KOPT-K1 (cell line): ENCODE measurements around the gene SLC43A3.
"Not testable (repeated sequence)": the region's sequence is repeated elsewhere in the genome, so short reads cannot be mapped to it uniquely, and the experiment has no call there.

Experiments used
- H3K27ac ChIP-seq: fragments of 200-600 bp; sonication (generic); 2 replicates; pipeline ENCODE4 v1.5.1; 2016; ENCODE audit warnings: antibody characterized with exemption, mild to moderate bottlenecking, low read depth, low read length; ENCODE audit not compliant: poor library complexity, severe bottlenecking
- H3K36me3 ChIP-seq: fragments of 200-600 bp; sonication (generic); 2 replicates; pipeline ENCODE4 v1.5.1; 2017; ENCODE audit warnings: antibody characterized with exemption, mild to moderate bottlenecking, low read length, moderate library complexity; ENCODE audit not compliant: insufficient read depth
- H3K9me3 ChIP-seq: fragments of 200-600 bp; sonication (generic); 2 replicates; pipeline ENCODE4 v1.5.1; 2017; ENCODE audit warnings: antibody characterized with exemption, low read length, mild to moderate bottlenecking; ENCODE audit not compliant: insufficient read depth, poor library complexity, severe bottlenecking

The SLC43A3 gene

DNA sequence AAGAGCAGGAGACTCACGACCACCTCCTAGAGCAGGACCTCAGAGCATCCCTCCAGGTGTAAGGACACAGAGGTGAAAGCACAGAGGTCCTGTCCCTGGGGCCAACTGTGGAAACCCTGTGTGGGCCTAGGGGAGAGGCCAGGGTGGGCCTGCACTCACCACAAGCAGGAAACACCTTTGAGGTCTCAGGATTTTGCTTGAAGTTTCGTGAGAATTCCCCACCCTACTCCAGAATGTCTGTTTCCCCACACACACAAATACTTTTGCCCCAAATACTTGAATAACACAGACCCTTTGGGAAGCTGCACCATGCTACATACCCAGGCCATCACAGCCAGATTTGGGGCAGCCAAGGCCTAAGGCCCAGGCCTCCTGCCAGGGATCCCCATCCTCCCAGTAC is 18.1 kb downstream of the SLC43A3 start:
- Histone ChIP-seq H3K36me3 (peaks cover 91% of the 10 kb centered on the region), H3K9me3 (no peaks in the 10 kb centered on the region), H3K27ac (no peak overlapping the region)

DNA sequence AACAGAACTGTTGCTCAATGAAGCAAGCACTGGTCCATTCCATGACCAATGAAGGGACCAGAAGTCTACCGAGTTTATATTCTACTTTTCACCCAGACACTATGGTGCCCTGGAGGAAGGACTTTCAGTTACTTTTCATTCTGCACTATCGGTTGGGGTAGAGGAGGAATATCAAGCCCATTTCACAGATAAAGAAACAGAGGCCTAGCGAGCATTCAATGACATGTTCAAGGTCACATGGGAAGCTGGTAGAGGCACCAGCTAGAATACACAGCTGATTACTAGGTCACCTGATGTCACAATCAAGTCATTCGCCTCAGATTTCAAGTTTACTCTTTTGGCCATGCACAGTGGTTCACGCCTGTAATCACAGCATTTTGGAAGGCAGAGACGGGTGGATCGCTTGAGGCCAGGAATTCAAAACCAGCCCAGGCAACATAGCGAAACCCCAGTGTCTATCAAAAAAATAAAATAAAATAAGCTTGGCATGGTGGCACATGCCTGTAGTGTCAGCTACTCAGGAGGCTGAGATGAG is 18.9 kb downstream of the SLC43A3 start:
- Histone ChIP-seq H3K36me3 (peaks cover 84% of the 10 kb centered on the region), H3K9me3 (no peaks in the 10 kb centered on the region), H3K27ac (no peak overlapping the region)

DNA sequence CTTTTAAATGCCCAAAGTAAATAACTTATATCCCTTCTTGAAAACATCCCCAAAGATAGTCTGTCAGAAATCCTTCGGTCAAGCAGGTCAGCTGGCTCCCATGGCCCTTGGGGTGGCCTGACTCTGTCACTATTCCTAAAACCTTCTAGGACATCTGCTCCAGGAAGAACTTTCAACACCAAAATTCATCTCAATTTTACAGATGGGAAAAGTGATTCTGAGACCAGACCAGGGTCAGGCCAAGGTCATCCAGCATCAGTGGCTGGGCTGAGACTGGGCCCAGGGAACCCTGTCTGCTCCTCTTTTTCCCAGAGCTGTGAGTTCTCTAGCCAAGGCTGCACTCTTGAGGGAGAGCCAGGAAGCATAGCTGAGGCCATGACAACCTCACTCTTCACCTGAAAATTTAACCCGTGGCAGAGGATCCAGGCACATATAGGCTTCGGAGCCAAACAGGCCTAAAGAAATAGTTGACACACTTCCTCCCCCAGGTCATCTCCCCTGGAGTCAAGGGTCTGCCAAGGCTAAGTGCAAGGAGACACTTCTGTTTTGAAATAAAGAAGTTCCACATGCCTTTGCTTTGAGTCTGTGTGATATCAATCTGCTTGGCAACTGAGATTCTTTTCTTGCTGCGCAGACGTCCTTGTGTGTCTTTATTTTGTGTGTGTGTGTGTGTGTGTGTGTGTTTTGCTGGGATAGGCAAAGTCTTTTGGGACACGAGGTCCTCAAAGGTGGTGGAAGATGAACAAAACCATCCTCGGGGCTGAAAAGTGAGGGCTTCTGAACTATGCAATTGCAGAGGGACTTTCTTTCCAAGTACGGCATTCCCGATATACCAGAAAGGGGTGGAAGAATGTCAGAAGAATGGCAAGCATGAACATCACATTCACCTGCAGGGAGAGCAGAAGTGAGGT is 19.7 kb downstream of the SLC43A3 start:
- H3K36me3 ChIP-seq, result peaks cover 76% of the 10 kb centered on the region
- no peaks in the 10 kb centered on the region for H3K9me3 ChIP-seq
- no peak overlapping the region for H3K27ac ChIP-seq

DNA sequence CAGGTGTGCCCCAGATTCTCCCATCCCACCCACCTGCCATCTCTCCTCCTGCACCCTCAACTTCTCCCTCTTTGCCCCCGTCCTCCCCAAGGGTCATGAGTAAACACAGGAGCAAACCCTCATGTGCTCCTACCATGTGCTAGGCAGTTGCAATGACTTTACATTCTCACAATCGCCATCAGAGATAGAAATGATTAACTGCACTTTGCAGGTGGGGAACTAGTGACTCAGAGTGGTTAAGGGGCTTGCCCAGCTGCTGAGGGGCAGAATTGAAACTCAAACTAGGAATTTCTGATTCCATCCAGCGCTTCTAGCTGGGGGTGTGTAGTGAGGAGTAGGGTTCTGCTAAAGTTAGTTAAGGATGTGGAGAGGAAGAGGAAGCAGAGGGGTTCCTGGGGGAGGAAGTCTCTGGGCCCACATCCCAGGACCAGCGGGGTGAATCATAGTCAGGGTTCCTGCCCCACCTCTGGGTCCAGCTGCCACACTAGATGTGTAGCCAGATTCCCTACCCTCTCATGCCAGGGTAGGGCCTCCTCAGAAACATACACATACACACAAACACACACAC is 20.5 kb downstream of the SLC43A3 start:
- Histone ChIP-seq H3K36me3 (peaks cover 68% of the 10 kb centered on the region), H3K9me3 (no peaks in the 10 kb centered on the region), H3K27ac (no peak overlapping the region)

DNA sequence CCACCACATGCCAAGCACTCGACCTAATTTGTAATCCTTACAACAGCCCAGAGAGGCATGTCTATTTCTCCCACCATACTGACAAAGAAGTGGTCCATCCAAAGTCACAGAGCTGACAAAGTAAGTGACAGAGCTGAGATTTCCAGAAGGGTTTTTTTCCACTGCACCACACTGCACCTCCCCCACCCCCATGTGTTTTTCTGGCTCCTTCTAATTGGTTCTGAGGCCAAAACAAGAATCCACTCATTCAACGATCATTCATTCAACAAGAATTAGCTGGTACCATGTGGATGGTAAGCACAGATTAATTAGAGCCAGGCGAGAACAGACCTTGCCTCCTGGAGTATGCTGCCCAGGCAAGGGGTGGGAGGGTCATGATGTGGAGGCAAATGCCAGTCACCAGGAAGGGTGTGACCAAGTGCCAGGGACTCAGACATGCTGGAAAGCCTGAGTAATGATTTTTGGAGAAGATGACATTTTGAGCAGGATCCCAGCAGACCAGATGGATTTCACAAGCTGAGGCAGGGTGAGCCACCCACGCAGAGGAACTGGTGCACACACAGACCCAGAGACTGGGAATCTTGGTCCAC is 21.6 kb downstream of the SLC43A3 start:
- Histone ChIP-seq H3K27ac (no peak overlapping the region), H3K9me3 (no peaks in the 10 kb centered on the region), H3K36me3 (peaks cover 57% of the 10 kb centered on the region)

DNA sequence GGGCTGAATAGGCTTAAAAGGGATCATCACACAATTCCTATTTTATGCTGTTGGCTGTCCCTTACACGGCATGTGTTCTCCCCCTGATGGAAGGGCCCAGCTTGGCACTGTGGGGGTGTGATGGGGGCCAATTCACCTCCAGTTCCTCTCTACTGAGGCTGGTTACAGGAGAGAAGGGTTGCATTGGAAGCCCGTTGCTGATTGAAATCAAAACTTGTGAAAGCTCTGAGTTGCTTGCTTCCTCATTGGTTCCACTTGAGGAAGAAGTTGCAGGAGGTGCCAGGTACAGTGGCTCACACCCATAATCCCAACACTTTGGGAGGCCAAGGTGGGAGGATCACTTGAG is 23.1 kb downstream of the SLC43A3 start:
- H3K9me3 ChIP-seq, result no peaks in the 10 kb centered on the region
- H3K36me3 ChIP-seq, result peaks cover 41% of the 10 kb centered on the region
- H3K27ac ChIP-seq, result no peak overlapping the region

DNA sequence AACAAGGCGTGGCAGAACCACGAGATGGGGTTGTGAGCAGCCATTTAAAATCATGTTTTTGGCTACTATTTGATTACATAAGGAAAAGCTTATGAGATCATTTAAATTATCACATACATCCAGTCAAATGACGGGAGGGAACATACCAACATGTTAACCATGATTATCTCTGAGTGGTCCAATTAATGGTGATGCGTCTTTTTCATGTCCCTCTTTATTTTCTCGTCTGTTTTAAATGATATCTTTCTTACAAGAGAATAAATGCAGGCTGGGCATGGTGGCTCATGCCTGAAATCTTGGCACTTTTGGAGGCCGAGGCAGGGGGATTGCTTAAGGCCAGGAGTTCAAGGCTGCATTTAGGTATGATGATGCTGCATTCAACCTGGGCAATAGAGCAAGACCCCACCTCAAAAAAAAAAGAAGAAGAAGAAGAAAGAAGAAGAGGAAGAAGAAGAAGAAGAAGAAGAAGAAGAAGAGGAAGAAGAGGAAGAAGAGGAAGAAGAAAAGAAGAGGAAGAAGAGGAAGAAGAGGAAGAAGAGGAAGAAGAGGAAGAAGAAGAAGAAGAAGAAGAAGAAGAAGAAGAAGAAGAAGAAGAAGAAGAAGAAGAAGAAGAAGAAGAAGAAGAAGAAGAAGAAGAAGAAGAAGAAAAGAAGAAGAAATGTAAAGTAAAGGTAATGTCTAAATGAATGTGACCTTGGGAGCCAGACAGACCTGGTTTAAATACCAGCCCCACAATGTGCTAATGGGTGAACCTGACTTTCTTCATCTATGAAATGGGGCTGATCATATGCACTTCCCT is 23.7 kb downstream of the SLC43A3 start:
- not testable (repeated sequence) for H3K27ac ChIP-seq, H3K9me3 ChIP-seq
- H3K36me3 ChIP-seq, result peaks cover 36% of the 10 kb centered on the region

DNA sequence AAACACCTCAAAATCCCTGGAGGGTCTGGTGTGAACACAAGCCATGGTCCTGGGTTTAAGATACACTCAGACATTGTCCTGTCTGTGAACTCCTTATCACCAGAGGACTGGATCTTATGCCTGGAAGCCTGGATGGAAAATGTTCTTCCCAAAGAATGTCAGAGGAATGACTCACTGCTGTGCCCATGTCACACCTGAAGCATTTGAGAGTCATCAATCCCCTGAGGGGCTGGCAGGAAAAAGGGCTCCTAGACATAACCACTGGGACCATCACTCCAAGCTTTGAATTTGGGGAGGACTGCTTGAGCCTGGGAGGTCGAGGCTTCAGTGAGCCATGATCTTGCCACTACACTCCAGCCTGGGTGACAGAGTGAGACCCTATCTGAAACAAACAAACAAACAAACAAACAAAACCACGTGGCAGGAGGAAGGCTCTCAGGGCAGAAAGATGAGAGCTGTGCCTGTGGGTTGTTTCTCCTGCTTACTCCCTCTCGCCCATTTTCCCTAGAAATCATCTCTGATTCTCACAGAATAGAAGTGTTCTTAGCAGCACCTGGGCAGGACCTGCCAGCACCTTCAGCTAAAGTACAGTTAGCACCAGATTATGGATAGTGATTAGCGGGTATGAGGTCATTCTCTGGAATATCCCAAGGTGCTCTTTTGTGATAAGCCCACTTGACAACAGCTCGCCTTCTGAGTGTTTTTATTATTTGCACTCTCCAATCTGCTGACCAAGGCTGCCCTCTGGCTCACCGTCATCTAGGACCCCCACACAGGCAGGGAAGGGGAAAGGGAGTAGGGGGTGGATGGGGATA is 24.5 kb downstream of the SLC43A3 start:
- peaks cover 28% of the 10 kb centered on the region for H3K36me3 ChIP-seq

DNA sequence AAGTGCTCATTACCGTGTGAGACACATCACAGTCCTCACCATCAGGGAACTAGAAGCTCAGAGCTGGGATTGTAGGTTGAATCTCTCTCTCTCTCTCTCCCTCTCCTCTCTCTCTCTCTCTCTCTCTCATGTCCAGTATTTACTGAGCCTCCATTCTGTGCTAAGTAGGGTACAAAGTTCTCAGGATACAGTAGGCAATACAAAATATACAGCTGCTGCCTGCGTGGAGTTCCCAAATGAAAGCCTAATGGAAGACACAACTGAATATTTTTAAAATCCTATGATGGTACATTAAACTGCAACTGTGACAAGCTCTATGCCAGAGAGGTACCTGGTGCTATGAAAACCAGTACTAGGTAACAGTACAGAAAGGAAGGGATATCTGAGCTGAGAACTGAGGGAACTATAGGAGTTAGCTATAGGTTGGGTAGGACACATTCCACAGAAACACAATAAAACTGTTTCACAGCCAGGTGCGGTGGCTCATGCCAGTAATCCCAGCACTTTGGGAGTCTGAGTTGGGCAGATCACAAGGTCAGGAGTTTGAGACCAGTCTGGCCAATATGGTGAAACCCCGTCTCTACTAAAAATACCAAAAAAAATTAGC is 26.8 kb downstream of the SLC43A3 start:
- Histone ChIP-seq H3K9me3 (no peaks in the 10 kb centered on the region), H3K36me3 (peaks cover 4% of the 10 kb centered on the region), H3K27ac (no peak overlapping the region)

More for the DNA sequence above, 24.5 kb downstream of the SLC43A3 start:
- H3K9me3 ChIP-seq, result no peaks in the 10 kb centered on the region
- H3K27ac ChIP-seq, result no peak overlapping the region

DNA sequence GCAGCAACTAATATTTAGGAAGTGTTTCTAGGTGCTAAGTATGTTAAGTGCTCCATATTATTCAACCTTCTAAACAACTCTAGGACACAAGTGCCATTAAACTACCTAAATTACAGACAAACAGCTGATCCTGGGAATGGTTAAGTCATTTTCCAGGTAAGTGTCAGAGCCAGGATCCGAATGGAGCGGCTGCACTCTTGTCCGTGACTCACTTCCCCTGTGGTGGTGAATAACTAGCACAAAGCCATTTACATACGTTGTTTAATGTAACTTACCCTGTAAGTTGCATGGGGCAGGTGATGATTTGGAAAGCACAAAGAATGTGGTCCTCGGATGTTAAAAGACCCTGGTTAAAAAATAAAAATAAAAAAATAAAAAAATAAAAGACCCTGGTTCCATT is 27.7 kb downstream of the SLC43A3 start:
- Histone ChIP-seq H3K9me3 (no peaks in the 10 kb centered on the region), H3K27ac (no peak overlapping the region), H3K36me3 (no peaks in the 10 kb centered on the region)

DNA sequence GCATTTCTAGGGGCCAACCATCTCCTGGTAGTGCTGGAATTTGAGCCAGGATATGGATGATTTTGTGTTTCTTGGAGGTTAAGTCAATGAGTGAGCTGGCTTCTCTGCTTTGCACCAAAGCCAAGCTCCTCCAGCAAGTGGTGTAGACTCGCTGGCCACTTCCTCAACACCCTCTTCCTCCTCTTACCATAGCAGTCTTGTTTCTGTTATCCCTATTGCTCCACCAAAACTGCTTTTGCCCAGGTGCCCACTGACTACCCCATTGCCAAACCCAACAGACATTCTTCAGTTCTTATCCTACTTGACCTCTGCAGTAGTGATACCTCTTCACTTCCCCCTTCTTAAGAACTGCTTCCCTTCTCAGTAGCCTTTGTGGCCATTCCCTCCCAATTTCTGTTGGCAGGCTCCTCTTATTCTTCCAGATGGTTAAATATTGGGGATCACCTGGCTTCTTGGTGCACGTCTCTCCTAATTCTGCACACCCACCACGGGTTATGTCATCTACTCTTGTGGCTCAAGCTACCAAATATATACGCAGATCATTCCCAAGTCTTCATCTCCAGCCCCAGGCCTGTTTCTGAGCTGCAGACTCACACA is 29.4 kb downstream of the SLC43A3 start:
- Histone ChIP-seq H3K36me3 (no peaks in the 10 kb centered on the region), H3K27ac (no peak overlapping the region), H3K9me3 (no peaks in the 10 kb centered on the region)

DNA sequence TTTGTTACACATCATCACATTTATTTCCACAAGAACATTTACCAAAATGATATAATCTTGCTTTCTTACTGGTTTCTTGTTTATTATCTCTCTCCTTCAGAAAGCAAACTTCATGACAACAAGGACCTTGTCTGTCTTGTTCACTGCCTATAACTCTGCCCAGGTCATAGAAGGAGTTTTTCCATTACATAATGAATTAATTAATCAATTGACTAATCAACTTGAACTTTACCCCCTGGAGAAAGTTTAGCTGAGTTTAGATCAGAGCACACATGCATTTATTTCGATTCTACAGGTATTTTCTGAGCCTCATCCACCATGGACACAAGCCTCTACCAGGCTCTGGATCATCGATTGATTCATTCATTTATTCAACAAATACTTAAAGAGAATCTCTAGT is 30.2 kb downstream of the SLC43A3 start:
- Histone ChIP-seq H3K9me3 (no peaks in the 10 kb centered on the region), H3K36me3 (no peaks in the 10 kb centered on the region), H3K27ac (no peak overlapping the region)

DNA sequence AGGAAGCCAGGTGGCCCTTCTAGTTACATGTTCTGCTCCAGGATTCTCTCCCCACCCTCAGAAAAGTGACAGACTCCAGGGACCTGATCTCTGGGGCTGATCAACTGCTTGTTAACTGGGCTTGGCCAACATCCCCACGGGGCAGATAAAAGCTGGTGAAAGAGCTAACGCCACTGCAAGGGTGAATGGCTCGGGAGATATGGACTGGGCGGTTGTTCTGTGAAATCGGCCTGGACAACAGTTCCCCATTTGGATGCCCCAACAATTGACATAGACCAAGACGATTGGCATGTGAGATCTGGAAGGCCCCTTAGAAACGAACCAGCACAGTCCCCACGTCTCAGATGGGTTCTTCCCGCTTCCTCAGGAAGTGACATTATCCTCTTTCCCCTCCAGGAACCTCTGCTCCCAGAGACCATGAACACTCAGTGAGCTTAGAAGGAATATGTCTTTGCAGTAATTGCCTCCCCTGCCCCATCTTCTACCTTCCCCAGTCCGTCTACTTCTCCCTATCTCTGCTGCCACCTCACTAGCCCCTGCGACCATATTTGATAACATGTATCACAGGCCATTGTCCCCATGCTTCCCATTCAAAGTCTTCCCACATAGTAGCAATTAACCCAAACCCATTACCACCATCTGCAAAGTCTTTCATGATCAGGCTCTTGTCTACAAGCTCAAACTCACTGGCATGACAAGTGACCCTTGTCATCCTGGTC is 30.9 kb downstream of the SLC43A3 start:
- H3K36me3 ChIP-seq, result no peaks in the 10 kb centered on the region
- no peak overlapping the region for H3K27ac ChIP-seq
- no peaks in the 10 kb centered on the region for H3K9me3 ChIP-seq
